Smooth muscle cell of the brain vasculature (primary cell): ENCODE results near the gene VAMP4.

Experiments
- DNase-seq: peaks from one replicate; pipeline ENCODE4 v3.0.0-alpha.2; 2012; ENCODE audit warnings: low read depth, low spot score

VAMP4 gene, protein sequence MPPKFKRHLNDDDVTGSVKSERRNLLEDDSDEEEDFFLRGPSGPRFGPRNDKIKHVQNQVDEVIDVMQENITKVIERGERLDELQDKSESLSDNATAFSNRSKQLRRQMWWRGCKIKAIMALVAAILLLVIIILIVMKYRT

DNA sequence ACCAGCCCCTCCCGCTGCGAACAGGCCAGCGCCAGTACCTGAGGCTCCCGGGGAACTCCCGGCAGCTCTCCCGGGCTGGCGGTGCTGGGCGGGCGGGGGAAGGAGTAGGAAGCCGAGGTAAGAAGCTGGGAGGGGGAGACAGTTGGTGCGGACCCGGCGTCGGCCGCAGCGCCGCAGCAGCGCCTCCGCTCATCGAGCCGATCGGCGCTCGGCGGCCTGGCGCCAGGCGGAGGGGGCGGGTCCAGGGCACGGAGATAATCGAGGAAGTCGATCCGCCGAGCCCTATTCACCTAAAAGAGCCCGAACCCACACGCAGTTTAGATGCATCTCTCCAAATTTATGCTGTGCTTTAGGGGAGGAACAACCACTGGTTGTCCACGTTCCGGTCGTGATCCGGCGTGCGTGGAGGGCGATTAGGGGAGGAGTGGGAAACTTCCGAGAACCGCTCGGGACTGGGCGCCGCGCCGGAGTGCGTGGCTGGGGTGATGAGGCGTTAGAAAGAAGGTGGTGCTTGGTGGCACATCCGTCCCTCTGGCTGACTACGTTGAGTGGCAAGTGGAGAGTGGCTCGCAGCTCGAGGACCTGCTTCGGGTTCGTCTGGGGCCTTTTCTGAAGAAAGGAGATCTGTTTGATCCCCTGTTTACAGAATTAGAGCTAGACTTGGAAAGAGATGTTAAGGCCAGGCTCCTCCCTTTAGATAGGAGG lies at the start of gene VAMP4:
Gene VAMP4, minus strand, starts transcription at position 194 of the 705 bp plus-strand sequence. CDS start 3,651 bp downstream, outside the sequence.
- DNase-seq = peak; percentile 59

DNA sequence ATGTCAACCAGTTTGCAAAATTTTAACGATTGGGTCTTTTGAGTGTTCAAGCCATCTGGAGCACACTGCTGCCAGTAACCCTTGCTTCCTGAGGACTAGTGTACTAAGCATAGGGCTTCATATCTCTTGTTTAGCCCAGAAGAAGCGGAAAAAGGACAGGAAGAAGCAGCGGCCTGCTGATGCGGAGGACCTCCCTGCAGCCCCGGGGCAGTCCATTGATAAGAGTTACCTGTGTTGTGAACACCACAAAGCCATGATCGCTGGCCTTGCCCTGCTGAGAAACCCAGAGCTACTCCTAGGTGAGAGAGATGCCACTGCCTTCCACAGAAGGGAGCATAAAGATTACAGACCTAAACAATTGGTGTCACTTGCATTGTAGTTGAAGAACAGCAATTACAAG lies 48.5 kb upstream of the VAMP4 start:
- DNase-seq = no peak

DNA sequence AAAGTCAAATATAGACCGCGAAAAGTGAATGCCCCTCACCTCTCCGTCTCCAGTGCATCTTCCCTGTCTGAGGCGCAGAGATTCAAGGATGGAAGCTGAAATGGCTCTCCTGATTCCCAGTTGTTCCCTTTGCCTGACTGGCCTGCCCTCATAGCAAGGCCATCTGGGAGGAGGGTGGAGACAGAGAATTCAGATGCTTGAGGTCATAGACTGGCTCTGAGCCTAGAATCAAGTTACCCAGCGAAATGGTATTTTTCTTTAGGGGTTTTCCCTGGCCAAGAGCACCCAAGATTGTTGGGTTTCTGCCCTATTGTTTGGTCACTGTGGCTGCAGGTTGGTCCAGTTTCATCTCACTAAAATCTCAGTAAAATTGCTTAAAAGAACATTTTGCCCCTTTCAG lies 46.8 kb upstream of the VAMP4 start:
- no peak for DNase-seq

DNA sequence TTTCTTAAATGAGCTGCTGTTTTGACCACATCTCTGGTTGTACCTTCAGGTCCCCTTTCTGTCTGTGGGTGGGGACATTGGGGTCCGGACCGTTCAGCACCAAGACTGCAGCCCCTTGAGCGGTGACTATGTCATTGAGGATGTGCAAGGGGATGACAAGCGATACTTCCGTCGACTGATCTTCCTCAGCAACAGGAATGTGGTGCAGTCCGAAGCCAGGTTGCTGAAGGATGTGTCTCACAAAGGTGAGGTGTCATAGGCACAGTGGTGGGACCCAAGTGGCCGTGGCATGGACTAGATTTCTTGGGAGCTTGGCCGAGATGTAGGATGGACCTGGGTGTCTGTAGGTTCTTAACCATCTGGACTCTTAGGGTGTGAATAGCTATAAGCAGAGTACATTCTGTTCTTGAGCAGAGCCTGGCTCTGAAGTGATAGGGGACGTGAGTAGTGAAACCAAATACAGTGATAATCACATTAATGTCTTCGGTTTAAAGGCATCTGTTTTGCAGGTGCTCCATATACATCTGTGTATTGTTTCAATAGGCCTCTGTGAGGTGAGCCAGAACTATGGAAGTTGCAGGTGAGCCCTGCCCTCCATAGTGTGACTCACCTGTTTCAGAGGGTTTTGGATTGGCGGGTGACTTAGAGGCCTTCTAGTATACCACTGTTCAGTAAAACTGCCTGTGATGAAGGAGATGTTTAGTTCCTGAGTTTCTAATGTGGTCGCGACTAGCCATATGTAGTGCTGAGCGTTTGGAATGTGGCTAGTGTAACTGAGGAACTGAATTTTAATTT lies 46.0 kb upstream of the VAMP4 start:
- no peak for DNase-seq

DNA sequence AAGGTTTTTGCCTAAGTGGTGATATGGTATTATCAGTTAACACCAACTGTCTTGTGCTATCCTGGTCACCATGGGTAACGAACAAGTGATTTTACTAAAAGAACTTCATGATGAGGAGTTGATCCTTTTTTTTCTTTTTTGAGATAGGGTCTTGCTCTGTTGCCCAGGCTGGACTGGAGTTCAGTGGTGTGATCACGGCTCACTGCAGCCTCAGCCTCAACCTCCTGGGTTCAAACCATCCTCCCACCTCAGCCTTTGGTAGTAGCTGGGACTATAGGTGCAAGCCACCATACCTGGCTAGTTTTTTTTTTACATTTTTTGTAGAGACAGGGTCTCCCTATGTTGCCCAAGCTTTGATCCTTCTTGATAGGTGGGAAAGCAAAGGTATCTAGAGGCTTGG lies 44.7 kb upstream of the VAMP4 start:
- DNase-seq = no peak

DNA sequence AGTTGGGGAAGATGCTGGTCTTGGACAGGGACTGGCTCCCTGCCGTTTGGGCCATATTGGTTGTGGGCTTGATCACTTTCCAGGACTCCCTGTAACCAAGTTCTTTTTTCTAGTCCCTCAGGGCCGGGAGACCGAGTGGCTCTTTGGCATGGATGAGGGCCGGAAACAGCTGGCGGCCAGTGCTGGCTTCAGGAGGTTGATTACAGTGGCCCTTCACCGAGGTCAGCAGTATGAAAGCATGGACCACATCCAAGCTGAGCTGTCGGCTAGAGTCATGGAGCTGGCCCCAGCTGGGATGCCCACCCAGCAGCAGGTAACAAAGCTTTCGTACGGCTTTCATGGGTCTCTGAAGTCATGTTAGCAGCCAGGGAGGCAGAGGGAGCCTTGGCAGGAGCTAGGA lies 43.9 kb upstream of the VAMP4 start:
- no peak for DNase-seq

DNA sequence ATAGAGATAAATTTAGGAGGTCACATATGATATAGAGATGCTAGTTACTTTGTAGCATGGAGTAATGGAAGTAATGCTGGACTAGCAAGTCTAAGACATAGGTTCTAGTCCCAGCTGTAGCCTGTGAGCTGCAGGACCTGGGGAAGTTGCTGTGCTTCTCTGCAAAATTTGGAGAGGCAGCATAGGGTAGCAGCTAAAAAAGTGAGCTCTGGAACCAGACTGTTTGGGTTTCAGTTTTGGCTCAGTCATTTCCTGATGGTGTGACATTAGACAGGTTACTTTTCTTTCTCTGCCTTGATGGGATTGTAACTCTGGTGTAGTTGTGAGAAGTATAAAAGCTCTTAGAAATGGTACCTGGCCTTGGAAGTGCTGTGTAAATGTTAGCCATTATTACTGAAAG lies 42.9 kb upstream of the VAMP4 start:
- no peak for DNase-seq

DNA sequence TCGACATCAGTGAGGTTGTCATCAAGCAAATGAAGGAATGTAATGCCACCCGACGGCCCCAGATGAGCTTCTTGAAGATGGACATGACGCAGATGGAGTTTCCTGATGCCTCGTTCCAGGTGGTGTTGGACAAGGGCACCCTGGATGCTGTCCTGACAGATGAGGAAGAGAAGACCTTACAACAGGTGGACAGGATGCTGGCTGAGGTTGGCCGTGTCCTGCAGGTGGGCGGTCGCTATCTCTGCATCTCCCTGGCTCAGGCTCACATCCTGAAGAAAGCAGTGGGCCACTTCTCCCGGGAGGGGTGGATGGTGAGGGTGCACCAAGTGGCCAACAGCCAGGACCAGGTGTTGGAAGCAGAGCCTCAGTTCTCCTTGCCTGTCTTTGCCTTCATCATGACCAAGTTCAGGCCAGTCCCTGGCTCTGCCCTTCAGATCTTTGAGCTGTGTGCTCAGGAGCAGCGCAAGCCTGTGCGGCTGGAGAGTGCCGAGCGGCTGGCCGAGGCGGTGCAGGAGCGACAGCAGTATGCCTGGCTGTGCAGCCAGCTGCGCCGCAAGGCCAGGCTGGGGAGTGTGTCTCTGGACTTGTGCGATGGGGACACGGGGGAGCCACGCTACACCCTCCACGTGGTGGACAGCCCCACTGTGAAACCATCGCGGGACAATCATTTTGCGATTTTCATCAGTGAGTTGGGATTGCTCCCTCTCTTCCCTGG lies 42.1 kb upstream of the VAMP4 start:
- no peak for DNase-seq

DNA sequence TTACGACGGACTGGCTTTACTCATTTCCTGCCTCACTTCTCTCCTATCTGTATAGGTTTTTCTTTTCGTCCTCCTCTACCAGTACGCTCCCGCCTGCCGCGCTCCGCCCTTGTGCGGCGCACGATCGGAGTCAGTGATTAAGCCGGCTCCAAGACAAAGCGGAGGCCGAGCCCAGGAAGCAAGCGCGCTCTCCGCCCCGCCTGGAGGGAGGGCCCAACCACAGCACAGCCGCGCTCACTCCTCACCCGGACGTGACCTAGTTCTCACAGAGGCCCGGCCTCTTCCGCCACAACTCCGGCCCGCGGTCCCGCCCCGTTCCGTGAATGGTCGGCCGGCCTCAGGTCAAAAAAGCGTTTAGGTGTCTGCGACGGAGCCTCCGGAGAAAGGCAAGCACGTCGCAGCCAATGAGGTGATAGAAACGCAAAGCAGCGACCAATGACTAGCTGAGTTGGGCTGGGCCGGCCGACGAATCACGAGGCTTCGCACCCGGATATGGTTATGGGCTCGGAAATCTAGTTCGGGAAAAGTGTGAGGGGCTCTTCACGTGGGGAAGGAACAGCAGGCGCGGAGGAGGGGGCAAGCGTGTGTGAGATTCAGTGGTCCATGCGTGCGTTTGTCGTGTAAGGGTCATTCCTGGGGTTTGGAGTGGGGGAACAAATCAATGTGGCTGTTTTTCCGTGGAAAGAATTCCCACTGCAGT lies 39.5 kb upstream of the VAMP4 start, which contains the start of gene METTL13:
Gene METTL13, plus strand, starts transcription at position 485 of the 700 bp plus-strand sequence. CDS start 308 bp downstream, outside the sequence.
- peak; percentile 98 for DNase-seq

DNA sequence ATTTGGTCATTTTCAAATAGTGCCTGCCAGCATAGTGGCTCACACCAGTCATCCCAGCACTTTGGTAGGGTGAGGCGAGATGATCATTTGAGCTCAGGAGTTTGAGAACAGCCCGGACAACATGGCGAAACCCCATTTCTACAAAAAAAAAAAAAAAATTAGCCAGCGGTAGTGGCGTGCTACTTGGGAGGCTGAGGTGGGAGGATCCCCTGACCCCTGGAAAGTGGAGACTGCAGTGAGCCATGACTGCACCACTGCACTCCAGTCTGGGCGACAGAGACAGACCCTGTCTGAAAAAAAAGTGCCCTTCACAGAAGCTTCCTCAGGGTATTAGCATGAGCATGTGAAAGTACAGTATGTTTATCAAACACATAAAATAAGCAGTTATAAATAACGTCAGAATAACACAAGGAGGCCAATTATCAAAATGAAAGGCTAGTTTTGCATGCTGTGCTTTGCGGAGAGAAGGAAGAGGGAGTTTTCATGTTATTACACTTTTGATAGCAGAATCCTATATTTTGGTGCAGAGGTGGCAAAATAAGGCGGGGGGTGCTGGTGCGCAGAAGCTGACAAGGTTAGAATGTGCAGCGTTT lies 38.8 kb upstream of the VAMP4 start:
- no peak for DNase-seq

DNA sequence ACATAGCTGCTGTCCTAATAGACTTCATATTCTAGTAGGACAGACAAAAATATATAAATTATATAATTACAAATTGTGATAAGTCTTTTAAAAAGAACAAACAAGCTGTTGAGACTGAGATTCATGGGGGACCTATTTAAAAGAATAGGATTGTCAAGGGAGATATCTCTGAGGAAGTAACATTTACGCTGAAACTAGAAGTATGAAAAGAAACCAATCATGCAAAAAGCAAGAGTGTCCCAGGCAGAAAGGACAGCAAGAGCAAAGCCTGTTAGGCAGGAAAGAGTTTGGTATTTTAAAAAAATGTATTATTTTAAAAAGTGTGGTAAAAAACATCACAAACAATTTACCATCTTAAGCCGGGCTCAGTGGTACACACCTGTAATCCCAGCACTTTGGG lies 30.4 kb upstream of the VAMP4 start:
- no peak for DNase-seq

DNA sequence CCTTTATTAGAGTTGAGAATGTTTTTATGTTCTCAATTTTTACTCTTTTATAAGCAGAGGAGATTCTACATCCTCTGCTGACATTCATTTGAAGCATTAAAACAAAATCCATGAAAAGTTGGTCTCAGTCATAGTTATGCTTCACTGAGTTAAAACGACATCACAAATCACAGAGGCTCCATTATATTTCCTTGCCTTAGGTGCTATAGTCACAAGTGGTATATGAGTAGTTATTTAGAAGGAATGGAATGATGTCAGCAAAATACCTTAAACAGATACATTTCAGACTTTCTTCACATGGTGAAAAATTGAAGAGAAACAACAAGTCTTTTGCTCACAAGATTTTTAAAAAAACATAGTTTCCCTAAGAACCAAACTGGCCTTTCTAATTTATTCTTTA lies 27.9 kb upstream of the VAMP4 start:
- DNase-seq = no peak

DNA sequence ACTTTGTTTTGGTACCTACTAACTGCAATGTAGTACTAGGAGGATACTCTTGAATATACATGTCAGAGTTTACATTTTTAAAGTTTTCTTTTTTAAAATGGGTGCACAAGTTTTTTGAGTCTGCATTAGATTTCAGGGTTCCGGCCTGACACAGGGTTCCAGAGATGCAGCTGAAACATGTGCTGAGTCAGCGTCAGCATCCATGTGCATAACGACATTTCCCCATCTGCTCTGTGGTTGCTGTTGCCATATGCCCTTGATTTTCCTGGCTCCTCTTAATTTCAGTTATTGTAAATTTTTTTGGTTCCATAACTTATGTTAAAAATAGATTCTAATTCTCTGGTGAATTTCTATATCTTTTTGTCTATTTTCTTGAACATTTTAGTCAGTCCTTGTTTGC lies 27.3 kb upstream of the VAMP4 start:
- no peak for DNase-seq

DNA sequence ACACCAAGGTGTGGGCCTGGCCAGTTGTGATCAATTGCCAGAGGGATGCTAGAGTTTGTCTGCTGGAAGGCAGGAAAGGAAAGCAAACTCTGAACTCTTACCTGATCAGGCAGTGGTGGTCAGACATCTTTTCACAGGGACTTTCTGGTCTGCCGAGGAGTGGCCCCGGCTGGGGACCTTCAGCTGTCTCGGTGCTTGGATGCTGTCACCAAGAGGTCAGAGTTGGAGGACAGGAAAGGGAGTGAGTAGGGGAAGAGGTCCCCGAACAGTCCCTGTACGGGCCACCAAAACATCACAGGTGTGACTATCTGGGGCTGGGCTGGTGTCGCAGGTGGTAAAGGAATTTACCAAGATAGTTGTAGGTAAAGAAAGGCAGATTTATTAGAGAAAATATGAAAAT lies 21.9 kb upstream of the VAMP4 start:
- no peak for DNase-seq

DNA sequence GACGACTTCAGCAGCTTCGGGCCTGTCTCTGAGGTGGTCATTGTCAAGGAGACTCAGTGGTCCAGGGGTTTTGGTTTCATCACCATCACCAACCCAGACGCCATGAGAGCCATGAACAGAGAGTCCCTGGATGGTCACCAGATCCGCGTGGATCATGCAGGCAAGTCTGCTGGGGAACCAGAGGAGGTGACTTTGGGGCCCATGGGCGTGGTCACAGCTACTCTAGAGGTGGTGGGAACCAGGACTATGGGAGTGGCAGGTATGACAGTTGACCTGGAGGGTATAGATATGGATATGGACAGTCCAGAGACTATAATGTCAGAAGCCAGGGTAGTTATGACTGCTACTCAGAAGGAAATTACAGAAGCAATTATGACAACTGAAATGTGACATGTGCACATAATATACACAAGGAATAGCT lies 20.3 kb upstream of the VAMP4 start:
- DNase-seq = no peak

DNA sequence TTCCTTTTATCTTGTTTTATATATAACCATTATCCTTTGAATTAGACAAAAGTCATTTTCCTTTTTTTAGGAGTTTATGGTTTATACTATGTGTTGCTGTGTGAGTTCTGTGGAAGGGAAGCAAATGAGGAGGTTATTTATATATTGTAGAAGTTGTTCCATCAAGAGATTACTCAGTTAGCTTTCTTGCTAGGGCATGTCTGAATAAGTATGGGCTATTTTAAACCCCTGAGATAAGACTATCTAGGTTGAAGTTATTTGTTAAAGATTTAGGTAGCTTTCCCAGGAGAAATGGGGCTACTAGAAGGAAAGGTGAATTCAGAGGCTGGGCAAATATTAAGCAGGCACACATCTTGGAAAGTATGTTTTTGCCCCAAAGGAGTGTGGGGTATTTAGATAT lies 16.1 kb upstream of the VAMP4 start:
- no peak for DNase-seq

DNA sequence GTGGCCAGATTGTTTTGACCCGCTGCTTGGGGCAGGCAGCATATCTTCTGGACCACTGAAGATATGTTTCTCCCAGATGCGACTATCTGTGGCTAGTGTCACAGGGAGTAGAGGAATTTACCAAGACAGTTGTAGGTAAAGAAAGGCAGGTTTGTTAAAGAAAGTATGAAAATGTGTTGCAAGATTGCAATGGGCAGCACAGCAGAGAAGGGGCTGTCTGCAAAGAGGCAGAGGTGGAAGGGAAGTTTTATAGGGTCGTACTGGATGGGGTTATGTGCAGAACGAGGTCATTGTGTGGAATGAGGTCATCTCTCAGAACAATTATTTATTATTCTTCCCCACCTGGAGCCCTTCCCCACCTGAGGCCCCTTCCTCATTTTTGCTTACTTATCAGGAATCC lies 15.0 kb upstream of the VAMP4 start:
- DNase-seq = no peak

DNA sequence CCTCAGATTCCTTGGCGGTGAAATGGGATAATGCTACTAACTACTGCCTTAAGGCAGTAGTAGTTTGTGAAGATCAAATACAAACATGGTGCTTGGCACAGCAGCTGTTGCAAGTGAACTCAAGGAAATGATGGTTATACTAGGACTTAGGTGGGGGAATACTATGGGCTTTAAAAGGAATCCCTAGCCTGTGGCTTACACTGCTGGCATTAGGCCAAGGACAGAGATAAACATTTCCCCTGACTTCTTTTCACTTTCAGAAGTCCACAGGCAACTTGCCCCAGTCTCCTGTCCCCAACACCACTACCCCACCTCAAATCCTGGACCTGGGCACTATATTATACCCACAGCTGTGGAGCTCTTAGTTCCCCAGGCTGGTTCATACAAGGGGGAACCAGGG lies 13.1 kb upstream of the VAMP4 start:
- no peak for DNase-seq

DNA sequence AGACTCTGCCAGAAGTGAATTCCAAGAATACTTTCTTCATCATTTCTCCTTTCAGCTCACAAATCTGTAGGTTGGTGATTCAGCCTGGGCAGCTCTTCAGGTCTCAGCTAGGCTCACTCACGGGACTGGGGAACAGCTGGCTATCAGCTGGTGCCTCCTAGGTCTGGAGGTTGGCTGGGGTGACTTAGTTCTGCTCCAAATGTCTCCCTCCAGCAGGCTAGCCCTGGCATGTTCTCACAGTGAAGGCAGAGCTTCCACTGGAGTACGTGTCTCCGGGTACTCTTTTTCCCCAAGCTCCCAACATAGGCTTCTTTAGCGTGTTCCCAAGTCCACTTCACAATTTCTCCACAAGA lies 12.5 kb upstream of the VAMP4 start:
- DNase-seq = no peak

DNA sequence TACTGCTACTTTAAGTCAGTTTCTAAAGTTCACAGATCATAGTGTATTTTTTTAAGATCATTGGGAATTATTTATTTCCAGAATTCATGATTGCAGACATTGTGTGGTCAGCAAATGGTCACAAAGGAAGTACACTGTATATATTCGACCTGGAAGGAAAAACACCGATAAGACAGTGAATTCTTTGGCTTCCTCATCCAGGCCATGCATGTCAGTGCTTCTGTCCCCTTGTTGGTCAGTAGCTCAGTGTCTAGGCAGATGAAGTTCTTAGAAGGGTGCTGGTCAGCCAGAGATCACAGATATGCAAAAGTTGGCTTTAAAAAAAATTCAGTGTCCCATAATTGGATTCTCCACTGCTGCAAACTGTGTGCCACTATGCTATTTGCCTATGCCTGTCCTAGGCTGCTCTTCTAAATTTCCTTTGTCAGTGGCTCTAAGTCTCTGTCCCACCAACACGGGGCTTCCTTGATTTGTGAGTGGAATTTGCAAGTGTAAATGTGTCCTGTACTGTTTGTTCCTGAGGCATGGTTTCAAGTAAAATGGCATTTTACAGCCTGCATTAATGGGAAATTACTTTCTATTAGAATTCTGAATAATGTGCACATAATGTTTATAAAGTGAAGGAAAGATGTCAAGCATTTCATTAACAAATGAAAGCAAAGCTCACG lies 12.0 kb upstream of the VAMP4 start:
- no peak for DNase-seq

DNA sequence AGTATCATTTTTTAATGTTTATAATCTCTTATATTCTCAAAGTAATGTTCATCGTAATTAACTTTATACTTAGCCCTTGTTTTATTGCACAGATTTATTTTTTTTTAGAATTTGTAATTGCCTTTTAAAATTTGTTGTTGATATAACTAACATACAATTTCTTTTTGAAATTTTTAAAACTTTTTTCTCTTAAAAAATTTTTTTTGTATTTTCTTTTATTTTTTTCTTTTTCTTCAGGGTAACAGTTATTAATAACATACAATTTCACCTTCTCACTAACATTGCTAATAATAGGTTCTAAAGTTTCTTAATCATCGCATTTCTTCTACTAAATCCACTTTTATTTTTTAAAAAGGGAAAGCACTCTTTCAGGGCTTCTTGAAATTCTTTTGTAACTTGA lies 11.3 kb upstream of the VAMP4 start:
- DNase-seq = no peak
